Panc1 (cell line): ENCODE data around the gene CDK2AP2. TPM values are rescaled to one million over a fixed set of nuclear protein-coding genes. Genes with fewer than 3 reads are reported as not detected.

ENCODE experiments used
- ATAC-seq: fragments of 200-7000 bp; cut with Tn5 transposase; 2 replicates; pipeline ENCODE4 v1.9.1; 2020; ENCODE audit warnings: mild to moderate bottlenecking, moderate library complexity
- BruUV-seq: library from RNA; stranded (reverse); fragments of 400-500 nt; replicated peaks from 2 replicates; lab custom pipeline; 2021; lab: Mats Ljungman, UMichigan
- CTCF ChIA-PET: fragments of 300-600 bp; sonication (Branson Sonifier 250); formaldehyde crosslinking; loops from one replicate; lab custom pipeline; 2022; ENCODE audit warnings: antibody characterized with exemption; lab: Charles Lee
- POLR2A ChIA-PET: fragments of 300-600 bp; sonication (Branson Sonifier 250); formaldehyde crosslinking; loops from one replicate; lab custom pipeline; 2022; ENCODE audit warnings: antibody characterized with exemption; lab: Charles Lee
- DNase-seq: peaks from one replicate; pipeline ENCODE4 v3.0.0-alpha.2; 2010; ENCODE audit warnings: low read depth, low spot score
- H3K27ac ChIP-seq: 2 replicates; pipeline ENCODE4 v1.5.1; 2011; ENCODE audit warnings: mild to moderate bottlenecking, low read length, inconsistent platforms
- H3K27me3 ChIP-seq: fragments of 200-500 bp; sonication (Bioruptor generic); 2 replicates; pipeline ENCODE4 v1.6.0; 2014; ENCODE audit warnings: low read length, inconsistent platforms; ENCODE audit not compliant: control insufficient read depth, insufficient read depth
- H3K36me3 ChIP-seq: fragments of 200-500 bp; sonication (Bioruptor generic); 2 replicates; pipeline ENCODE4 v1.5.1; 2014; ENCODE audit warnings: inconsistent platforms, mild to moderate bottlenecking, low read length, moderate library complexity; ENCODE audit not compliant: control insufficient read depth, insufficient read depth
- H3K4me1 ChIP-seq: 2 replicates; pipeline ENCODE4 v1.5.1; 2011; ENCODE audit warnings: inconsistent platforms, mild to moderate bottlenecking, low read length, moderate library complexity; ENCODE audit not compliant: control insufficient read depth, insufficient read depth
- H3K4me3 ChIP-seq, 2 experiments: 2 replicates each; pipeline ENCODE4 v1.5.1; 2011 to 2012; ENCODE audit warnings: low read depth in 2 of 2, low read length in 2 of 2, mild to moderate bottlenecking in 2 of 2, inconsistent platforms in 1 of 2, moderate library complexity in 1 of 2
- H3K9me3 ChIP-seq: fragments of 200-500 bp; sonication (Bioruptor generic); 2 replicates; pipeline ENCODE4 v1.5.1; 2014; ENCODE audit warnings: low read depth, mild to moderate bottlenecking, inconsistent platforms, low read length, moderate library complexity; ENCODE audit not compliant: control insufficient read depth, insufficient read depth
- CTCF ChIP-seq: fragments of 450-650 bp; IDR thresholded peaks from 2 replicates; pipeline ENCODE4 v1.5.1; 2017; ENCODE audit warnings: mild to moderate bottlenecking
- POLR2AphosphoS5 ChIP-seq: IDR thresholded peaks from 2 replicates; pipeline ENCODE4 v1.6.1; 2012; ENCODE audit warnings: mild to moderate bottlenecking, low read depth, low read length, moderate library complexity
- REST ChIP-seq, 2 experiments: IDR thresholded peaks; 2 replicates each; pipeline ENCODE4 v1.6.1; 2011 to 2012; ENCODE audit warnings: low read depth in 2 of 2, control low read depth in 1 of 2, low read length in 1 of 2, mild to moderate bottlenecking in 1 of 2, moderate library complexity in 1 of 2; ENCODE audit not compliant: insufficient read depth in 1 of 2
- SIN3A ChIP-seq: IDR thresholded peaks from 2 replicates; pipeline ENCODE4 v1.6.1; 2012; ENCODE audit warnings: low read depth, mild to moderate bottlenecking, low read length, moderate library complexity, borderline replicate concordance; ENCODE audit not compliant: insufficient read depth
- TCF7L2 ChIP-seq: IDR thresholded peaks from 2 replicates; pipeline ENCODE4 v1.6.1; 2011; ENCODE audit warnings: mild to moderate bottlenecking, low read depth, low read length, inconsistent platforms
- in situ Hi-C: cut with HindIII; loops from 2 replicates; pipeline ENCODE4 v1.10.0; 2016; ENCODE audit warnings: low sequenced_read_pairs, low pct_unique_long_range_greater_than_20kb
- intact Hi-C: fragments of 100-400 bp; cut with micrococcal nuclease; formaldehyde crosslinking; loops from one replicate; pipeline ENCODE4 v1.10.0; 2022; ENCODE audit not compliant: unreplicated experiment
- total RNA-seq: library from RNA; stranded (reverse); gene quantifications from one replicate; pipeline ENCODE4 v1.2.1, GENCODE V29; 2021; ENCODE audit not compliant: unreplicated experiment

The CDK2AP2 gene
- total RNA-seq, 1 experiment from 2014 or later: 76.1 TPM

- in situ Hi-C loops: no loop called here
- Histone ChIP-seq H3K36me3 (no peaks in the 10 kb centered on the region; the same call in 1 of the 2 replicates), H3K4me3 (no peak overlapping the region), H3K27me3 (no peaks in the 10 kb centered on the region), H3K27ac (no peak overlapping the region), H3K9me3 (no peaks in the 10 kb centered on the region), H3K4me1 (peaks cover 23% of the 10 kb centered on the region)
- DNase-seq (no peak), ATAC-seq (no peak)
- ChIA-PET CTCF (no interaction called here), POLR2A (no interaction called here)
- intact Hi-C loops: no loop called here
- BruUV-seq: no TSS peak
- TF ChIP-seq REST (IDR thresholded peaks at IDR 0.05; ENCODE audit: insufficient read depth in 1 of 2, low read depth in 2 of 2, low read length in 1 of 2): no peak
- TF ChIP-seq CTCF: no peak
- TF ChIP-seq TCF7L2: no peak
- no peak for TF ChIP-seq SIN3A
- TF ChIP-seq POLR2AphosphoS5: no peak
Observed at GRCh38 chr11:67502328-67502979, 5.5 kb downstream of the CDK2AP2 start.

- intact Hi-C loops (no loop called here), in situ Hi-C loops (no loop called here)
- H3K27ac ChIP-seq: no peak overlapping the region
- ChIA-PET CTCF (no interaction called here), POLR2A (no interaction called here)
- TF ChIP-seq POLR2AphosphoS5: no peak
- TF ChIP-seq SIN3A: no peak
- no peak for TF ChIP-seq CTCF
- no peak for TF ChIP-seq TCF7L2
- TF ChIP-seq REST (IDR thresholded peaks at IDR 0.05; ENCODE audit: insufficient read depth in 1 of 2, low read depth in 2 of 2, low read length in 1 of 2): no peak
- H3K4me1 ChIP-seq: peaks cover 19% of the 10 kb centered on the region
- H3K36me3 ChIP-seq: no peaks in the 10 kb centered on the region; the same call in 1 of the 2 replicates
- no peak overlapping the region for H3K4me3 ChIP-seq
- BruUV-seq: no TSS peak
- H3K9me3 ChIP-seq: no peaks in the 10 kb centered on the region
- ATAC-seq (no peak), DNase-seq (no peak)
- H3K27me3 ChIP-seq: no peaks in the 10 kb centered on the region
Observed at GRCh38 chr11:67501854-67502253, 6.1 kb downstream of the CDK2AP2 start.
